Thoracic aorta (tissue), 2 donors: ENCODE data around the gene PLPPR1. TPM values are rescaled to one million over a fixed set of nuclear protein-coding genes. Genes with fewer than 3 reads are reported as not detected.

Experiments
- ATAC-seq: fragments of 150-250 bp; one replicate; pipeline ENCODE4 v1.8.0; 2017; ENCODE audit warnings: low read depth; ENCODE audit not compliant: insufficient number of reproducible peaks, low FRiP score
- DNase-seq: peaks from one replicate; pipeline ENCODE4 v3.0.0-alpha.2; 2020; ENCODE audit warnings: low spot score
- H3K27ac ChIP-seq, 2 donors: fragments of 200-600 bp; sonication (generic); 1 replicate in 1 of 2; 2 replicates in 1 of 2; pipeline ENCODE4 v1.5.1; 2016; ENCODE audit warnings: mild to moderate bottlenecking in 2 of 2, moderate library complexity in 2 of 2
- H3K27me3 ChIP-seq: fragments of 200-600 bp; sonication (generic); replicated peaks from 2 replicates; pipeline ENCODE4 v1.6.0; 2016; ENCODE audit warnings: mild to moderate bottlenecking; ENCODE audit not compliant: insufficient read depth
- H3K36me3 ChIP-seq: fragments of 200-600 bp; sonication (generic); one replicate; pipeline ENCODE4 v1.5.1; 2016
- H3K4me1 ChIP-seq, 2 donors: fragments of 200-600 bp; sonication (generic); 1 replicate in 1 of 2; 2 replicates in 1 of 2; pipeline versions ENCODE4 v1.5.1 to v1.6.0; 2016; ENCODE audit warnings: low read depth in 2 of 2, mild to moderate bottlenecking in 1 of 2; ENCODE audit not compliant: control insufficient read depth in 1 of 2
- H3K4me3 ChIP-seq: fragments of 200-600 bp; sonication (generic); 2 replicates; pipeline ENCODE4 v1.5.1; 2016; ENCODE audit warnings: mild to moderate bottlenecking
- H3K9me3 ChIP-seq: fragments of 200-600 bp; sonication (generic); 2 replicates; pipeline ENCODE4 v1.5.1; 2016
- total RNA-seq, 2 donors: library from RNA; depleted of rRNA; stranded (reverse); fragments of >200 nt; gene quantifications; one replicate each; pipeline versions ENCODE4 v1.1.0 to v1.2.3, GENCODE V29; 2016
- TF ChIP-seq, protein P1 (sequence below): fragments of 200-600 bp; sonication (generic); IDR thresholded peaks from one replicate; pipeline ENCODE4 v1.5.1; 2019; ENCODE audit warnings: antibody characterized with exemption

The PLPPR1 gene
- total RNA-seq, 2 donors from 2014 or later, result not detected

- H3K36me3 ChIP-seq, result no peaks in the 10 kb centered on the region
- ATAC-seq (no peak), DNase-seq (no peak)
- H3K4me3 ChIP-seq, result no peak overlapping the region
- TF ChIP-seq, protein P1, sequence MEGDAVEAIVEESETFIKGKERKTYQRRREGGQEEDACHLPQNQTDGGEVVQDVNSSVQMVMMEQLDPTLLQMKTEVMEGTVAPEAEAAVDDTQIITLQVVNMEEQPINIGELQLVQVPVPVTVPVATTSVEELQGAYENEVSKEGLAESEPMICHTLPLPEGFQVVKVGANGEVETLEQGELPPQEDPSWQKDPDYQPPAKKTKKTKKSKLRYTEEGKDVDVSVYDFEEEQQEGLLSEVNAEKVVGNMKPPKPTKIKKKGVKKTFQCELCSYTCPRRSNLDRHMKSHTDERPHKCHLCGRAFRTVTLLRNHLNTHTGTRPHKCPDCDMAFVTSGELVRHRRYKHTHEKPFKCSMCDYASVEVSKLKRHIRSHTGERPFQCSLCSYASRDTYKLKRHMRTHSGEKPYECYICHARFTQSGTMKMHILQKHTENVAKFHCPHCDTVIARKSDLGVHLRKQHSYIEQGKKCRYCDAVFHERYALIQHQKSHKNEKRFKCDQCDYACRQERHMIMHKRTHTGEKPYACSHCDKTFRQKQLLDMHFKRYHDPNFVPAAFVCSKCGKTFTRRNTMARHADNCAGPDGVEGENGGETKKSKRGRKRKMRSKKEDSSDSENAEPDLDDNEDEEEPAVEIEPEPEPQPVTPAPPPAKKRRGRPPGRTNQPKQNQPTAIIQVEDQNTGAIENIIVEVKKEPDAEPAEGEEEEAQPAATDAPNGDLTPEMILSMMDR, result no peak
- no peak overlapping the region for H3K27ac ChIP-seq
- H3K9me3 ChIP-seq, result no peaks in the 10 kb centered on the region
- H3K4me1 ChIP-seq, result no peaks in the 10 kb centered on the region
- no peaks in the 10 kb centered on the region for H3K27me3 ChIP-seq
Measured at GRCh38 chr9:101201630-101202029, 173.1 kb downstream of the PLPPR1 start.

- Histone ChIP-seq H3K9me3 (no peaks in the 10 kb centered on the region), H3K27me3 (no peaks in the 10 kb centered on the region), H3K4me3 (no peak overlapping the region), H3K27ac (no peak overlapping the region), H3K4me1 (no peaks in the 10 kb centered on the region), H3K36me3 (no peaks in the 10 kb centered on the region)
- DNase-seq (no peak), ATAC-seq (no peak)
- TF ChIP-seq, protein P1, result no peak
Measured at GRCh38 chr9:101209670-101210069, 181.1 kb downstream of the PLPPR1 start.

DNA sequence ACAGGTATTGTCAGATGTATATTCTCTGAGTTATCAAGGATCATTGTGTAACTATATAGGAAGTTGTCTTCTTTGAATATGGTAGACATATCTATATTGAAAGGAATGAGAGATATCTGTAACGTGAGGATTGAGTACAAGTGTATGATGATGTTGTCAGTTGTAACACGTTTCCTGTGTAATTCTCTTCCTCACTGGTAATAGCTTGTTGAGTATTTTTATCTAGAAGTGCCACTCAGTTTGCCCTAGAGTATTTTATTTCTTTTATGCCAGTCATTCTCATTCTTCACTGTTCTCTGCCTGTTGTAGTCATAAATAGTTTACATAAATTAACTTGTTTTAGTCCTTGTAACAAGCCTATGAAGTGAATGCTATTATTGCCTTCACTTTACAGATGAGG, 184.1 kb downstream of the PLPPR1 start:
- ATAC-seq (no peak), DNase-seq (no peak)
- H3K4me3 ChIP-seq, result no peak overlapping the region
- no peaks in the 10 kb centered on the region for H3K27me3 ChIP-seq
- TF ChIP-seq, protein P1, result no peak
- H3K4me1 ChIP-seq, result no peaks in the 10 kb centered on the region
- no peaks in the 10 kb centered on the region for H3K9me3 ChIP-seq
- no peaks in the 10 kb centered on the region for H3K36me3 ChIP-seq
- no peak overlapping the region for H3K27ac ChIP-seq

GRCh38 chr9:101219030-101219429, 190.5 kb downstream of the PLPPR1 start:
- TF ChIP-seq, protein P1, result no peak
- no peaks in the 10 kb centered on the region for H3K36me3 ChIP-seq
- H3K9me3 ChIP-seq, result no peaks in the 10 kb centered on the region
- DNase-seq (no peak), ATAC-seq (no peak)
- H3K27ac ChIP-seq, result no peak overlapping the region
- no peaks in the 10 kb centered on the region for H3K4me1 ChIP-seq
- H3K27me3 ChIP-seq, result no peaks in the 10 kb centered on the region
- no peak overlapping the region for H3K4me3 ChIP-seq

DNA sequence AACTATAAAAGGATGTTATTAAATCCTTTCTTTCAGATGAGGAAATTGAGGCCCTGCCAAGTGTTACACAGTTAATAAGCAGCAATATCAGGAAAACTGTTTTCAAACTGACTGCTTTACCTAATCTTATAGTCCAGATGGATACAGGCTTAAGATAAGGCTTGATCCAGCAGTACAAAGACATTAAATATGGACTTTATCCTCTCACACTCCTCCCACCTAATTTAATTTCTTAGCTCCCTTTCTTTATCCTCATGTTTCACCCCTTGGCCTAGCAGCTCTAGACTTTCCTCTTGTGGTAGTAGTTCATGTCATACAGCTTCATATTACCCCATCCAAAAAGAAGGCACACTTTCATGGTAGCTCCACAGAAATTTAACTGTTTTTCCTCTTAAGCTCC, 191.8 kb downstream of the PLPPR1 start:
- H3K9me3 ChIP-seq, result no peaks in the 10 kb centered on the region
- no peak overlapping the region for H3K27ac ChIP-seq
- no peaks in the 10 kb centered on the region for H3K36me3 ChIP-seq
- no peak overlapping the region for H3K4me3 ChIP-seq
- no peaks in the 10 kb centered on the region for H3K4me1 ChIP-seq
- no peak for ATAC-seq
- no peaks in the 10 kb centered on the region for H3K27me3 ChIP-seq
- no peak for DNase-seq
- TF ChIP-seq, protein P1, result no peak
